Posterior vena cava (tissue), 2 donors: ENCODE measurements around the gene PLPPR1. TPM values are rescaled to one million over a fixed set of nuclear protein-coding genes. Genes with fewer than 3 reads are reported as not detected.
"Not testable (repeated sequence)": the region's sequence is repeated elsewhere in the genome, so short reads cannot be mapped to it uniquely, and the experiment has no call there.

Experiments
- DNase-seq: peaks from one replicate; pipeline ENCODE4 v3.0.0-alpha.2; 2020; ENCODE audit warnings: low spot score
- intact Hi-C, 2 donors: fragments of 100-400 bp; cut with DNase I; formaldehyde crosslinking; loops; one replicate each; pipeline versions ENCODE4 v1.14.1 to v1.14.2; 2022 to 2023
- total RNA-seq, 2 donors: library from RNA; stranded (reverse); fragmentation: NEBNext Ultra II Directional; extraction: Animal tissue kit (Norgen Biotek cat#: 25700); gene quantifications; one replicate each; pipeline ENCODE4 v1.2.1, GENCODE V29; 2021
- donor health status: DM: yes; HTN: yes; CAD: no.
- donor health status: DM: yes; HTN: yes; CAD: no.

PLPPR1 gene
- total RNA-seq, 2 donors from 2014 or later: not detected

- no peak for DNase-seq
- intact Hi-C loops: no loop called here
Measured at GRCh38 chr9:101324245-101324804, 295.8 kb downstream of the PLPPR1 start.

GRCh38 chr9:101325053-101325452 lies 296.5 kb downstream of the PLPPR1 start:
- no peak for DNase-seq
- intact Hi-C loops: no loop called here

- intact Hi-C loops: no loop called here
- no peak for DNase-seq
Measured at GRCh38 chr9:101326035-101326434, 297.5 kb downstream of the PLPPR1 start.

- intact Hi-C loops: no loop called here
- no peak for DNase-seq
Measured at GRCh38 chr9:101326501-101326900, 298.0 kb downstream of the PLPPR1 start.

GRCh38 chr9:101327422-101327909 lies 298.9 kb downstream of the PLPPR1 start:
- intact Hi-C loops, DNase-seq: not testable (repeated sequence)

- DNase-seq: no peak
- intact Hi-C loops: no loop called here
Measured at GRCh38 chr9:101332362-101332761, 303.8 kb downstream of the PLPPR1 start.

GRCh38 chr9:101333490-101333889 lies 305.0 kb downstream of the PLPPR1 start:
- DNase-seq: no peak
- intact Hi-C loops: no loop called here

GRCh38 chr9:101333926-101334702 lies 305.6 kb downstream of the PLPPR1 start:
- intact Hi-C loops: no loop called here
- DNase-seq: no peak

- intact Hi-C loops: no loop called here
- no peak for DNase-seq
Measured at GRCh38 chr9:101336091-101336490, 307.6 kb downstream of the PLPPR1 start.

- intact Hi-C loops: no loop called here
- DNase-seq: no peak
Measured at GRCh38 chr9:101337237-101337636, 308.7 kb downstream of the PLPPR1 start.

GRCh38 chr9:101341958-101342357 lies 313.4 kb downstream of the PLPPR1 start:
- no peak for DNase-seq
- intact Hi-C loops: no loop called here

- no peak for DNase-seq
- intact Hi-C loops: no loop called here
Measured at GRCh38 chr9:101342595-101342994, 314.1 kb downstream of the PLPPR1 start.

- no peak for DNase-seq
Measured at GRCh38 chr9:101350285-101350684, 321.8 kb downstream of the PLPPR1 start.

GRCh38 chr9:101352892-101353463 lies 324.5 kb downstream of the PLPPR1 start:
- DNase-seq: no peak
- intact Hi-C loops: no loop called here

More at GRCh38 chr9:101350285-101350684, 321.8 kb downstream of the PLPPR1 start:
- intact Hi-C loops: no loop called here

- intact Hi-C loops: no loop called here
- no peak for DNase-seq
Measured at GRCh38 chr9:101353683-101354082, 325.2 kb downstream of the PLPPR1 start.

GRCh38 chr9:101354143-101354764 lies 325.7 kb downstream of the PLPPR1 start:
- DNase-seq: no peak
- intact Hi-C loops: no loop called here

GRCh38 chr9:101354765-101355708 lies 326.5 kb downstream of the PLPPR1 start:
- no peak for DNase-seq
- intact Hi-C loops: no loop called here

- no peak for DNase-seq
- intact Hi-C loops: no loop called here
Measured at GRCh38 chr9:101356619-101357018, 328.1 kb downstream of the PLPPR1 start.

- DNase-seq: no peak
- intact Hi-C loops: no loop called here
Measured at GRCh38 chr9:101359679-101360078, 331.2 kb downstream of the PLPPR1 start.
